Measurements from ENCODE around the gene TSPYL2.

TSPYL2 gene

GRCh38 chrX:53126377-53126776 lies 44.2 kb downstream of the TSPYL2 start:
- DNase-seq, result no peak

GRCh38 chrX:53128097-53128749 lies 46.1 kb downstream of the TSPYL2 start:
- no peak for DNase-seq

DNA sequence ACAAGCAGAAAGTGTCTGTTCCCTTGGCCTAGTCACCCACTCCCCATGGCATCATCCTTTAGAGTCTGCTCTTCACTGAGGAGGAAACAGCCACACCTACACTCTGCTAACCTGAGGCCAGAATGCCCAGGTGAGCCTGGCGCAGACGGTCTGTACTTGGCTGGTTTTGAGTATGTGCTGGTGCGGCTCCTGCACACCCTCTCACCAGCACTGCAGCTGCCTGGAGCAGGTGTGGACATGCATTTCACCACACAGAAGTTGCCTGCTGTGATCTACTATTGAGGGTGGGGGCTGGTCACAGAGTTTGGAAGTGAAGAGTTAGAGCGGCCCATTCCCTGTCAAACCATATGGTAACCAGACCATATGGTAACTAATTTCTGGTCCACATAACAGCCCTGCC lies 51.2 kb downstream of the TSPYL2 start:
- peak; percentile 68 for DNase-seq

DNA sequence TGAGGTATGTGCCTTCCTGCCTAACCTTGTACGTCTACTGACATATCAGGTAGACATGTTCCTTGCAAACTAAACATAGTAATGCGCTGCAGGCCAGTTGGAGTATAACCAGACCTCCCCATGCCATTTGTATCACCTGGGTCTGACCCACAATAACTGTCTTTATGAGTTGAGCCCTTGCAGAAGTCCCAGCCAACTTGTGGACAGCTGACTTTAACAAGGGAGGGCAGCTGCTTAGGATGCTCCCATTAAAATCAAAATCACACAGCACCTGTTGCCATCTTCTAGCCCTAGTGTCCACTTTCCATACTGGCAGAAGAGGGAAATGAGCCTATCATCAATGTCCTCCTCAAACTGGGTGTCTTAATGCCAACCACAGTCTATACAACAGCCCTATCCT lies 53.4 kb downstream of the TSPYL2 start:
- no peak for DNase-seq

All from NCI-H2171 treated with DMSO at 0.1 percent for 48 hours (cell line).